CD4-positive, alpha-beta T cell treated with Interferon alpha-2 for 1 hour (primary cell): ENCODE measurements around the gene FHAD1.

Experiments
- DNase-seq, 2 donors: peaks; one replicate each; pipeline ENCODE4 v3.0.0-alpha.2; 2020 to 2022

Gene FHAD1

GRCh38 chr1:15246960-15247614 lies at the start of gene FHAD1:
Gene FHAD1 (plus strand): TSS chr1:15247223. CDS start chr1:15251785, 4,562 bp downstream.
- DNase-seq = peak; percentile 65 to 74

- no peak for DNase-seq
Measured at GRCh38 chr1:15197591-15198447, 49.2 kb upstream of the FHAD1 start.

DNA sequence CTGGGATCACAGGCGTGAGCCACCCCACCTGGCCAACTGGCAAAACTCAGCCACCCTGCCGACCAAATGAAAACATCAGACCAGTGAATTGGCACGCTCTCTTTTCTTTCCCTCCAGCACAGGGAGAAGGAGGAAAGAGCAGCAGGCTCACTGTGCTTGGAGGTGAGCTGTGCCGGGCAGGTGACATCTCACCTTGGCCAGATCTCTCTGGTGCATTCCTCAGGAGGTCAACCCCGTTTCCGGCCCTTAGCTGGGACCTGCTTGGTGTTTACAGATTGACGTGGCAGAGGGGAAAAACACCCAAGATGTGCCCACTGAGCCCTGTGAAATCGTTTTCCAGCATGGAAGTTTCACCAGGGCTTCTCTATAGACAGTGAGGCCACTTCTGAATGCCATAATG lies 48.3 kb upstream of the FHAD1 start:
- no peak for DNase-seq

- no peak for DNase-seq
Measured at GRCh38 chr1:15201221-15201620, 45.8 kb upstream of the FHAD1 start.

- no peak for DNase-seq
Measured at GRCh38 chr1:15201849-15202551, 45.0 kb upstream of the FHAD1 start.

DNA sequence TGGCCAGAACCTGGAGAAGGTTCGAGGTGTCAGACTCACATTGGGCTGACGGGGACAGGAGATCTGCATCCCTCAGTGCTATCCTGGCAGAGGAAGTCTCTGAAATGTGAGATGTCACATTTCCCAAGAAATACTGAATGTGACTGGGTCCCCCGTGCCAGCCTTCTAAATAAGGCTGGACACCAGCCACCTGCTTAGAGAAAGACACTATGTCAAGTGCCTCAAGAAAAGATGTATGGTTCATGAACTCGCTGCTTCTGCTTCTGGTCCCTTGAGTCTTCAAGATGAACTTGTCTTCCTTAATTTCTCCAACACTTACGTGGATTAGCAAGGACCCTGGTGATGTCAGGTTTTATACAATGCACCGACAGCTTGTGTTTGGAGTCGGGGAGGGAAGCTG lies 42.1 kb upstream of the FHAD1 start:
- DNase-seq = no peak

GRCh38 chr1:15205586-15206346 lies 41.3 kb upstream of the FHAD1 start:
- no peak for DNase-seq

- DNase-seq = no peak
Measured at GRCh38 chr1:15206418-15207030, 40.5 kb upstream of the FHAD1 start.

DNA sequence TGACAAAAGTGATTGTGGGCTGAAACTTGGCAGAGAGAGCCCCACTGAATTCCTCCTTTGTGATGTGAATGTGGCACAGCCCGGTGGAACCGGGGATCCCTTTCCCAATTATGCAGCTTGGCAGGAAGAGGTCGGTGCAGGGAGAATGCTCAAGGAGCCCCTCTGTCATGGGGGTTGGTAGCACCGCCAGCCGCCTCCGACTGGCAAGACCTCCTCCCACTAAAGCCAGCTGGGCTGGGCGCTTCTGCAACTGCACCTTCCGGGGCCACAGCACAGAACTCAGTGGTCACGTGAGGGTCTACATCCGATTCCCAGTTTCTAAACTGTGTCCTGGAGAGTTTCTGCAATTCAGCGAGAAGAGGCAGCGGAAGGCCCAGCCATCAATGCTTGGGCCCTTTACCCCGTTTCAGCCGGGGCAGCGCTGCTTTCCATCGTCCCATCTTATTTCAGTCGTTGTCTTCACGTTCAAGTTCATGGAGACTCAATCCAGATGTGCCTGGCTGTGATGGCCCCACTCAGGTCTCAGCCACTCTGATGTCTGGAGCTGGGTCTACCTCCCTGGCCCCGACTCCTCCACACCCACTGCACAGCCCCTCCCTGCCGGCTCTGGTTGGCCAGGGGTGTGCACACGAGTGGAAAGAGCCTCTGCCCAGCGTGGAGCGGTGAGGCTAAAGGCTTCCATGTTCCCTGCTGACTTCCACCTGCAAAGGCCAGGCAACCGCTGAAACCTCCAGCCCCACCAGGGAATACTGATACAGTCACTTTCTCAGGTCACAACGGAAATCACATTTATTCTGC lies 39.8 kb upstream of the FHAD1 start:
- no peak for DNase-seq

- DNase-seq = no peak
Measured at GRCh38 chr1:15207829-15208429, 39.1 kb upstream of the FHAD1 start.

GRCh38 chr1:15210651-15211375 lies 36.2 kb upstream of the FHAD1 start:
- DNase-seq = no peak

DNA sequence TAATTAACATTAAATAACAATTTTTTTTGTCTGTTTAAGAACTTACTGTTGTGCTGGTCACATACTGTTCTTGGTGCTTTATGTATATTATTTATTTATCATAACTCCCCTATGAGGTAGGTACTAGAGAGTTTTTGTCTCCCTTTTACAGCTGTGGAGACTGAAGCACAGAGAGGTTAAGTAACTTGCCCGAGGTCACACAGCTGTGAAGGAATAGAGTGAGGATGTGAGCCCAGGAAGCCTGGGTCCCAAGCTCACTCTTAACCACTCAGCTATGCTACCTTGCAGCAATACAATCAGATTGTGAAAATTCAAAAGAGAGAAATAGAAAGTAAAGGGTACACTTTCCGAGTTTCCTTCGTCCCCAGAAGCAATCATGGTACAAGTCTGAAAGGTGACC lies 35.6 kb upstream of the FHAD1 start:
- no peak for DNase-seq

GRCh38 chr1:15212216-15212953 lies 34.6 kb upstream of the FHAD1 start:
- DNase-seq = no peak

GRCh38 chr1:15212954-15213291 lies 34.1 kb upstream of the FHAD1 start:
- no peak for DNase-seq

GRCh38 chr1:15213341-15213821 lies 33.6 kb upstream of the FHAD1 start:
- no peak for DNase-seq

GRCh38 chr1:15214527-15214926 lies 32.5 kb upstream of the FHAD1 start:
- DNase-seq = no peak

GRCh38 chr1:15215116-15215515 lies 31.9 kb upstream of the FHAD1 start:
- DNase-seq = no peak

- no peak for DNase-seq
Measured at GRCh38 chr1:15217654-15218053, 29.4 kb upstream of the FHAD1 start.
